ENCODE measurements around the gene MYL4.
"Not testable (repeated sequence)": the region's sequence is repeated elsewhere in the genome, so short reads cannot be mapped to it uniquely, and the experiment has no call there.

GRCh38 chr17:47224077-47224476, 14.9 kb downstream of the MYL4 start:
- not testable (repeated sequence) for TF ChIP-seq CTCF, POLR2AphosphoS5, POLR2A, EP300 (IDR thresholded peaks at IDR 0.05)

Measured in stomach (tissue), 4 donors.